Neural crest cell (in vitro differentiated cells): ENCODE data around the gene PKIB. TPM values are rescaled to one million over a fixed set of nuclear protein-coding genes. Genes with fewer than 3 reads are reported as not detected.

Experiments used
- DNase-seq: peaks from one replicate; pipeline ENCODE4 v3.0.0; 2021; ENCODE audit warnings: low read depth, mixed read lengths, low spot score
- H3K27ac Mint-ChIP-seq: one replicate; pipeline ENCODE4 v1.8.0; 2021; ENCODE audit warnings: mild to moderate bottlenecking, mixed read lengths; ENCODE audit not compliant: unreplicated experiment
- H3K27me3 Mint-ChIP-seq: 2 replicates; pipeline ENCODE4 v1.8.0; 2021; ENCODE audit warnings: low read depth, mild to moderate bottlenecking, mixed read lengths
- H3K36me3 Mint-ChIP-seq: 2 replicates; pipeline ENCODE4 v1.8.0; 2021; ENCODE audit warnings: low read depth, mild to moderate bottlenecking, mixed read lengths
- H3K4me1 Mint-ChIP-seq: 2 replicates; pipeline ENCODE4 v1.8.0; 2021; ENCODE audit warnings: mixed read lengths
- H3K4me3 Mint-ChIP-seq: one replicate; pipeline ENCODE4 v1.8.0; 2021; ENCODE audit warnings: mild to moderate bottlenecking, mixed read lengths
- H3K9me3 Mint-ChIP-seq: 2 replicates; pipeline ENCODE4 v1.8.0; 2021; ENCODE audit warnings: mixed read lengths
- total RNA-seq: library from RNA; stranded (reverse); gene quantifications from 2 replicates; pipeline ENCODE4 v1.2.1, GENCODE V29; 2021
- TF ChIP-seq, protein P1 (sequence below): fragments of 200-600 bp; sonication (generic); conservative IDR thresholded peaks from 2 replicates; pipeline ENCODE4 v1.5.0; 2021; ENCODE audit warnings: antibody characterized with exemption, mild to moderate bottlenecking

The PKIB gene
- total RNA-seq, 1 donor from 2014 or later, result 86.4 TPM

DNA sequence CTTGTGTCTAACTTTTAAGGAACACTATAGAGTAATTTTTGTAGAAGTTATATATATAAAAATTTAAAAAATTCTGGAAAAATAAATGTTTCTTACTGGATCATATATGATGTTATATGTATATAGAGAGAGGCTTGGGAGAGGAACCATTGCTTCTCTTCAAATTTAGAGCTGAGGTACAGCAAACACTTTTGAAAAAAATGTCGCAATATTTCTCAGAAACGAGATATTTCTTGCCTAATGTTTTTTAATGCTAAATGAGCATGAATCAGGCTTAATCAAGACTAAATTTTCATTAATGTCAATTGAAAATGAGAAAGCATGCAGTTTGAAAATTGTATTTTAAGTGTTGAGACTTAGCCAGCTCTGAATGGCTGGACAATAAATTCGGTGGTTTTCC, 2.6 kb downstream of the PKIB start:
- Mint-ChIP-seq H3K9me3 (peaks cover 11% of the 10 kb centered on the region), H3K4me3 (no peak overlapping the region), H3K4me1 (peaks cover under 1% of the 10 kb centered on the region), H3K36me3 (peaks cover 32% of the 10 kb centered on the region), H3K27me3 (peaks cover 22% of the 10 kb centered on the region), H3K27ac (no peak overlapping the region)
- TF ChIP-seq, protein P1, sequence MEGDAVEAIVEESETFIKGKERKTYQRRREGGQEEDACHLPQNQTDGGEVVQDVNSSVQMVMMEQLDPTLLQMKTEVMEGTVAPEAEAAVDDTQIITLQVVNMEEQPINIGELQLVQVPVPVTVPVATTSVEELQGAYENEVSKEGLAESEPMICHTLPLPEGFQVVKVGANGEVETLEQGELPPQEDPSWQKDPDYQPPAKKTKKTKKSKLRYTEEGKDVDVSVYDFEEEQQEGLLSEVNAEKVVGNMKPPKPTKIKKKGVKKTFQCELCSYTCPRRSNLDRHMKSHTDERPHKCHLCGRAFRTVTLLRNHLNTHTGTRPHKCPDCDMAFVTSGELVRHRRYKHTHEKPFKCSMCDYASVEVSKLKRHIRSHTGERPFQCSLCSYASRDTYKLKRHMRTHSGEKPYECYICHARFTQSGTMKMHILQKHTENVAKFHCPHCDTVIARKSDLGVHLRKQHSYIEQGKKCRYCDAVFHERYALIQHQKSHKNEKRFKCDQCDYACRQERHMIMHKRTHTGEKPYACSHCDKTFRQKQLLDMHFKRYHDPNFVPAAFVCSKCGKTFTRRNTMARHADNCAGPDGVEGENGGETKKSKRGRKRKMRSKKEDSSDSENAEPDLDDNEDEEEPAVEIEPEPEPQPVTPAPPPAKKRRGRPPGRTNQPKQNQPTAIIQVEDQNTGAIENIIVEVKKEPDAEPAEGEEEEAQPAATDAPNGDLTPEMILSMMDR, result no peak
- no peak for DNase-seq

DNA sequence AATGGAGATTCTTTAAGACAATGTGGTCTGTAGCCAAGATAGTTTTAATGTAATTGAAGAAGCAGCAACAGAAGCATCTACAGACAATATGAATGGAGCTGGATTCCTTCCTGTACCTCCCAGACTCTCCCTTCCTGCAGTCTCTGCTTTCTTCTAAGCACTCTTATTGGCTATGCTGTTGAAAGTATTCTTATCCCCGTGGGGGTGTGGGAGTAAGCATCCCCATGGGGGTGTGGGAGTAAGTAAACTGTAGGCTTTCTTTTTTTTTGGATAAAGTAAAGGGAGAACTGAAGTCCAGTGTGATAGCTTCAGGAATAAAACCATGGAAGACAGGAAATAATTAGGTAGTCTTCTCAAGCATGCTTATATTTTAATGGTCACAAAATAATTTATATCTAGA, 4.1 kb downstream of the PKIB start:
- TF ChIP-seq, protein P1, result no peak
- H3K27me3 Mint-ChIP-seq, result peaks cover 22% of the 10 kb centered on the region
- no peak for DNase-seq
- H3K9me3 Mint-ChIP-seq, result peaks cover 10% of the 10 kb centered on the region
- no peaks in the 10 kb centered on the region for H3K4me1 Mint-ChIP-seq
- H3K36me3 Mint-ChIP-seq, result peaks cover 24% of the 10 kb centered on the region
- H3K4me3 Mint-ChIP-seq, result no peak overlapping the region
- H3K27ac Mint-ChIP-seq, result peak overlapping the region; percentile 37

DNA sequence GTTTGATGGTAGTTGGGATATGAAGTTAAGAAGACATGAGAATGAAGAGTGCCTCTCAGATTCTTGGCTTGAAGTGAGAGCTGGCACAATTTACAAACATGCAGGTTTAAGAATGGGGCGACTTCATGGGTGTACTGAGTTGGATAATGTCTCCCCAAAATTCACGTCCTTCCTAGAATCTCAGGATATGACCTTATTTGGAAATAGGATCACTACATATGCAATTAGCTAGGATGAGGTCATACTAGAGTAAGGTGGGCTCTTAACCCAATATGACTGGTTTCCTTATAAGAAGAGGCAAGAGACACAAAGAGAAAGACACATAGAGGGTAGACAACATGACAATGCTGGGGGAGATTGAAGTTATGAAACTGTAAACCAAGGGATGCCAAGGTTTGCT, 5.2 kb downstream of the PKIB start:
- Mint-ChIP-seq H3K4me1 (no peaks in the 10 kb centered on the region), H3K27ac (no peak overlapping the region), H3K36me3 (peaks cover 20% of the 10 kb centered on the region), H3K9me3 (peaks cover 6% of the 10 kb centered on the region), H3K4me3 (no peak overlapping the region), H3K27me3 (peaks cover 15% of the 10 kb centered on the region)
- DNase-seq, result no peak
- TF ChIP-seq, protein P1, result no peak

DNA sequence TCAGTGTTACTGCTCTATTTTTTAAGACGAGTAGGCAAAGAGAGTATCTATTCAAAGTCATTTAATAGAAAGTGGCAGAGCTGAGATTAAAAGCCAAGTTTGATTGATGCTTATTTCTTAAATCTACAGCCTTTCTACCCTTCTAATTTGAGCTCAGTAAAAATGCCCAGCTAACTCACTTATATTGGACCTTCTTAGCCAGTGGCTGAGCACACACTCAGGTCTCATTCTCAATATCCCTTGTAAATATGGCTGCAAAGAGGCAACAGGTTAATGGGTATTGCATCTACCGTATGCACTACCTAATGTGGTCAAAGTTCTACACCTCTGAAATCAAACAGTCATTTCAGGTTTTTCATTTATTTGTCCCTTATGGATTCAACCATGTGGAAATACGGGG, 6.7 kb downstream of the PKIB start:
- DNase-seq, result no peak
- TF ChIP-seq, protein P1, result no peak
- peaks cover 3% of the 10 kb centered on the region for H3K27me3 Mint-ChIP-seq
- no peak overlapping the region for H3K27ac Mint-ChIP-seq
- H3K9me3 Mint-ChIP-seq, result peaks cover 6% of the 10 kb centered on the region
- H3K4me1 Mint-ChIP-seq, result peaks cover 7% of the 10 kb centered on the region
- no peak overlapping the region for H3K4me3 Mint-ChIP-seq
- H3K36me3 Mint-ChIP-seq, result peaks cover 15% of the 10 kb centered on the region

DNA sequence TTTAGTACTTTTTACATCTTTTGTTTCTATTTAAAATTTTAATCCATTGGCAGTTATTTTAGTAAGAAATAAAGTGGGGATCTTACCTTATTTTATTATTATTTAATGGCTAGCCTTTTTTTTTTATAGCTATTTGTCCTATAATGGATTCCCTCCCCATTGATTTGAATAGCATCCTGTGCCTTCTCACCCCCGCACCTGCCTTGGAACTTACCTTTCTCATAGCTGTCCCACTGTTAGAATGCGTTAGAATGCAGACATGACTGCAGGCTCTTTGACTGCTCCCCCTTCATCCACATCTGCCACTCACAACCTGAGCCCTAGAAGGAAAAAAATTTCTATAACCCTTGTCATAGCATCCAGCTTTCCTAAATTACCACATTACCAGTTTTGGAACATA, 9.1 kb downstream of the PKIB start:
- peaks cover 6% of the 10 kb centered on the region for H3K9me3 Mint-ChIP-seq
- H3K36me3 Mint-ChIP-seq, result peaks cover 12% of the 10 kb centered on the region
- H3K4me1 Mint-ChIP-seq, result peaks cover 23% of the 10 kb centered on the region
- H3K4me3 Mint-ChIP-seq, result no peak overlapping the region
- H3K27me3 Mint-ChIP-seq, result no peaks in the 10 kb centered on the region
- TF ChIP-seq, protein P1, result no peak
- no peak overlapping the region for H3K27ac Mint-ChIP-seq
- no peak for DNase-seq

DNA sequence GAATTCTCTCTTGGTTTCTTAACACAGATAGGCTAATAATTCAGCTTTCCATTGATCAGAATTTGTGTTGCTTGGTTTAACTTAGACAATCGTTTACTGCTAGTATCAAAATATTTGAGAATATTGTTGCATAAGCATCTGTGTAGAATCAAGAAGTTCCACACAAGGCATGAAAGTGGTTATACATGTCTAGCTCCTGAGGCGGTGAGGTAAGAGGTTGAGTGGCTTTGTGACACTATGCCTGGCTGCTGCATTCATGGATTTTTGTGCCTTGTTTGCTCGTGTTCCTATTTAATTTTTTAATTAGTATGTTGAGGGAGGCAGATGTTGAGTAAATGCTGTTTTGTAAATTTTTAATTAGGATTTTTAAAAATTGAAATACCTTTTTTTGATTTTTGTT, 10.2 kb downstream of the PKIB start:
- Mint-ChIP-seq H3K4me3 (no peak overlapping the region), H3K4me1 (peaks cover 23% of the 10 kb centered on the region), H3K36me3 (peaks cover 11% of the 10 kb centered on the region), H3K27ac (no peak overlapping the region), H3K27me3 (no peaks in the 10 kb centered on the region), H3K9me3 (peaks cover 6% of the 10 kb centered on the region)
- TF ChIP-seq, protein P1, result no peak
- DNase-seq, result no peak
